ENCODE results near the gene TMEM132C.

GRCh38 chr12:128415036-128415560 lies 148.1 kb downstream of the TMEM132C start:
- TF ChIP-seq POLR2A (IDR thresholded peaks at IDR 0.05) (no peak), CTCF (IDR thresholded peaks at IDR 0.05) (no peak)

Data from lower leg skin (tissue), 3 donors.